GM12874 (cell line): ENCODE data around the gene BFSP2.

Experiments
- CTCF ChIP-seq: IDR thresholded peaks from 2 replicates; pipeline ENCODE4 v1.5.1; 2011; ENCODE audit warnings: low read depth, mild to moderate bottlenecking, control low read depth, low read length, moderate library complexity; ENCODE audit not compliant: insufficient read depth

BFSP2 gene

DNA sequence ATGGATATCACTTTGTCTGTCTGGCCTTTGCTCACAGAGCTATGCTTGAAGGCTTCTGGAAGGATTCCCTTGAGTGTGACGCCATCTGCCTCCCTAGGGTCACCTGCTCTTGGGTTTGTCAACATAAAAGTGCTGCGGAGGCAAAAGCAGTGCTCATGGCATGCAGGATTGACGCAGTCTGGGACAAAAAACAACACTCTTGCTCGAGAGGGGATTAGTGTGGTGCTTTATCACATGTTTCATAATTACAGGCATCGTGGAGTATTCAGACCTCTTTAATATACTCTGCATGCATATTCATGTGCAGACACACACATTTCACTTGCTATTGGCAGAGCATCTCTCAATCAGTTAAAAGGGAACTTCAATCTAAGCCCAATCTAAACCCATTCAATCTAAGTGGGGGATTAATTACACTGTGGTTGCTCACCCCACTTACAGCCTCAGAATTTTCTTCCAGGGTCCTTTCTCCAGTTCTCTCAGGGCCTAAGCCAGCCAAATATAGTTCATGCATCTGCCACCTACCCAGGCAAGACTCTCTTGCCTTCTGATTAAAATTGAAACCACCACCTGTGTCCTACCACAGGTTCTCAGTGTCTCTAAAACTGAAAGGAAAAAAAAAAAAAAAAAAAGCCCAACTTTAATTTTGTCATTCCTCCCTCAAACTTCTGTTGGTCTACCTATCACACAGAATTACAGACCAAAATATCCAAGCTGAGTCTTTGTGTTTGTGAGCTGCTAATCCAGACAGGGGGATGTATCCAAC is 75.6 kb downstream of the BFSP2 start:
- TF ChIP-seq CTCF, result no peak

DNA sequence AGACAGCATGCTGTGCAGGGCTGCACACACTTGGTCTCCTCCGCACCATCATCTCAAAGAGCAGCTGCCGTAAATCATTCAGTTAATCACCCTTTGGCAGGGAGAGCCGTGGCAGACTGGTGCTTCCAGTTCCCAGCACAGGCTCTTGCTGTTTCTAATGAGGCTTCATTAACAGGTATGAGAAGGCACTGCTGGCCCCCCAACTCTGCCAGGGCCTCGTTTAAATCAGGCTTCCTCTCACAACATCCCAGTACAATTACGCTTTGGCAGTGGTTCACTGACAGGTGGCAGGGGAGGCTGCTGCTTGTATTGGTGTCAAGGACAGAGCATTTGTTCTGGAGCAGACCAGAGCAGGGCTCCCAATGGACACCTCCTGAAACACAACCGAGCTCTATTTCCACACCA is 77.1 kb downstream of the BFSP2 start:
- TF ChIP-seq CTCF, result no peak

DNA sequence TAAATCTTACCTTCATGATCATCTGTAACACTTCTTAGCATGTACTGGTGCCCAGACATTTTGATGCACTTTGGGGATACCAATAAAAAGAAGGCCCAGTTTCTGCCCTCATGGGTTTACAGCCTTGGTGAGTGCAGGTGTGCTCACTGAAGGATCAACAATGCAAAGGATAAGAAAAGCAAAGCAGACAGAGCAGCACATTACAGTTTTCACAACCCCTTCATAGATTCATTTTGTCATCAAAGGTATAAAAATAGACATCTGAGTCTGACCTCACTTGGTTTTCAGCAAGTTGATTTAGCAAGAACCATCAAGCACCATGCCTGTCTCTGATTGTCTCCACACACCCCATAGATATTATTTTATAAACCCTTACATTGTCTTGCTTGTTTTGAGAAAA is 77.6 kb downstream of the BFSP2 start:
- no peak for TF ChIP-seq CTCF

GRCh38 chr3:133478624-133479023 is 78.8 kb downstream of the BFSP2 start:
- no peak for TF ChIP-seq CTCF

- no peak for TF ChIP-seq CTCF
These were observed 79.5 kb downstream of the BFSP2 start for GRCh38 chr3:133479401-133479800.

DNA sequence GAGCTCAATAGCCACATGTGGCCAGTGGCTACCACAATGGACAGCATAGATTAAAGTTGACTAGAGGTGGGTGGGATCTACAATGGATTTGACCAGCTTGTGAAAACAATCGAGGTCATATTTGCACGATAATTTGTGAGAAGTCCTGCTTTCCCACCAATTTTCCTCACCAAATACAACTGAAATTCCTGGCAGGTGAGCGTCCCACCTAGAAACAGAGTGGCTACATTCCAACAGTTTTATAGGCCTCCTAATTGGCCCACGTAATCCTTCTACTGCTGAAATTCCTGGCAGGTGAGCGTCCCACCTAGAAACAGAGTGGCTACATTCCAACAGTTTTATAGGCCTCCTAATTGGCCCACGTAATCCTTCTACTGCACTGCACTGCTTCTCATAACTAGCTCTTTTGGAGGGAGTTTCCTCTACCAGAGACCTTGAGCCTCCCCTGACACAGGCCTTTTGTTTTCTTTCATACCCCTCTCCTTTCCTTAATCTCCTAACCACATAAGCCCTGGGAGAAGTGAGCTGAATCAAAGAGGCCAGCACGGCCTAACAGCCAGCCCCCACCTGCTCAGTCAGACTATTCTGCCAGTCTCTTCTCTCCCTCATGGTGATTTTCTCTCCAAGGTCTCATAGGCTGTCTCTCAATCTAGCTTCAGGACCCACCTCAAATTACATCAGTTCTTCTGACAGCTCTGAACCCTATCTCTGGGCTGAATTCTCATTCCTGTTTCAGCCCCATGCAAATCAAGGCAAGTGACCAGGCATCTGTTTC is 80.2 kb downstream of the BFSP2 start:
- TF ChIP-seq CTCF, result no peak

DNA sequence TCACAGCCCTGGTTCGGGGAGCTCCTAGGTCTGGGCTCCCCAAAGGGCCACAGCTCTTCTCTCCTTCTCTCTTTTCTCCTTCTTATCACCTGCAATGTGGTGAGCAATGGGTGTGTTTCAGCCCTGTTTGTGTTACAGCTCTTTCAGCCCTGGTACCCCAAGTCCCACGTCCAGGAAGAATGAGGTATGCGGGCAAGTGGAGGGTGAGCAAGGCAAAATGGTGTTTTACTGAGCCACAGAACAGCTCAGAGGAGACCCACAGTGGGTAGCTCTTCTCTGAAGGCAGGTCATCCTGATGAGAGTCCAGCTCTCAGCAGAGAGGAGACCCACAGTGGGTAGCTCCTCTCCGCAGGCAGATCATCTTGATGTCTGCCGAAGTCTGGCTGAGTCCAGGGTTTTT is 86.8 kb downstream of the BFSP2 start:
- no peak for TF ChIP-seq CTCF
